ENCODE data around the gene BRSK2.

Gene BRSK2

GRCh38 chr11:1455032-1455762 is 65.5 kb downstream of the BRSK2 start:
- DNase-seq = no peak

- no peak for DNase-seq
Measured at GRCh38 chr11:1455763-1456060, 66.0 kb downstream of the BRSK2 start.

DNA sequence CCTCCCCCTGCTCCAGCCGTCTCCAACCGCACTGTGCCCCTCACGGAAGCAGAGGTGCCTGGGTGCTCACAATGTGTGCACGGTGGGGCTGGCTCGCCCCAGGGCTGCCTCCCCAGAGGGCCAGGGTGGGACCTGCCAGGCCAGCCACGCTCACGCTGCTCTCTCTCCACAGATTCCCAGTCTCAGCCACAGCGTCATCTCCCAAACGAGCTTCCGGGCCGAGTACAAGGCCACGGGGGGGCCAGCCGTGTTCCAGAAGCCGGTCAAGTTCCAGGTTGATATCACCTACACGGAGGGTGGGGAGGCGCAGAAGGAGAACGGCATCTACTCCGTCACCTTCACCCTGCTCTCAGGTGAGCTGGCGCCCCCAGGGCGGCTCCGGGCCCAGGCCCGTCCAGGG is 66.4 kb downstream of the BRSK2 start:
- DNase-seq = no peak

GRCh38 chr11:1456596-1457325 is 67.0 kb downstream of the BRSK2 start:
- no peak for DNase-seq

DNA sequence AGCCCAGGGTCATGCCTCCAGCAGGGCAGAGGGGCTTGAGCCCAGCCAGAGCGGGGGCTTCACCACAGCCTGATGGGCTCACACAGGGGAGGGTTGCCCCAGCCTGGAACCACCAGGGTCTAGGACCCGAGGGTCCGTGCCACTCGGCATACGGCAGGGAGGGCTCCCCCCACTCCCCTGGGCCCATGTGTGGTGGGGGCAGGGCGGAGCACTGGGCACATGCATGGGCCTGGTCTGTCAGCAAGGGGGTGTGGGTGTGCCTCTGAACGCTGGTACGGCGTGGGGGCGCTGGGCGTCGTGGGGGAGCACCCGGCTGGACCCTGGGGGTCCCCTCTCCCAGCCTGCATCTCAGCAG is 67.6 kb downstream of the BRSK2 start:
- DNase-seq = no peak

DNA sequence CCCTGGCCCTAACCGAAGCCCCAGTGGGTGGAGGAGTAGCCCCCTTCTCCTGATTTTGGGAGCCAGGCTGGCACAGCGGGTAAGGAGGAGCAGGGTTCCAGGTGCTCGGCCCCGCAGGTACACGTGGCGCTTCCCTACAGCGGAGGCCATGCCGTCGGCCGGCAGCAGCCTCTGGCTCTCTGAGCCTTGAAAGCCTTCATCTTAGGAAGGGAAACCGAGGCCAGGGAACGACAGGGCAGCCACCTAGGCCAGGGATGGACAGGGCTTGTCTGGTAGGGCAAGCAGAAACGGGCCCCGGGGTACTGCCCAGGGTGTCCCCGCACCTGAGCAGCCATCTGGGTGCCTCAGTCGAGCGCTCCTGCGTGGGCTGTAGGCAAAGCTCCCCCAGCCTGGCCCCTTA is 68.1 kb downstream of the BRSK2 start:
- DNase-seq = no peak

DNA sequence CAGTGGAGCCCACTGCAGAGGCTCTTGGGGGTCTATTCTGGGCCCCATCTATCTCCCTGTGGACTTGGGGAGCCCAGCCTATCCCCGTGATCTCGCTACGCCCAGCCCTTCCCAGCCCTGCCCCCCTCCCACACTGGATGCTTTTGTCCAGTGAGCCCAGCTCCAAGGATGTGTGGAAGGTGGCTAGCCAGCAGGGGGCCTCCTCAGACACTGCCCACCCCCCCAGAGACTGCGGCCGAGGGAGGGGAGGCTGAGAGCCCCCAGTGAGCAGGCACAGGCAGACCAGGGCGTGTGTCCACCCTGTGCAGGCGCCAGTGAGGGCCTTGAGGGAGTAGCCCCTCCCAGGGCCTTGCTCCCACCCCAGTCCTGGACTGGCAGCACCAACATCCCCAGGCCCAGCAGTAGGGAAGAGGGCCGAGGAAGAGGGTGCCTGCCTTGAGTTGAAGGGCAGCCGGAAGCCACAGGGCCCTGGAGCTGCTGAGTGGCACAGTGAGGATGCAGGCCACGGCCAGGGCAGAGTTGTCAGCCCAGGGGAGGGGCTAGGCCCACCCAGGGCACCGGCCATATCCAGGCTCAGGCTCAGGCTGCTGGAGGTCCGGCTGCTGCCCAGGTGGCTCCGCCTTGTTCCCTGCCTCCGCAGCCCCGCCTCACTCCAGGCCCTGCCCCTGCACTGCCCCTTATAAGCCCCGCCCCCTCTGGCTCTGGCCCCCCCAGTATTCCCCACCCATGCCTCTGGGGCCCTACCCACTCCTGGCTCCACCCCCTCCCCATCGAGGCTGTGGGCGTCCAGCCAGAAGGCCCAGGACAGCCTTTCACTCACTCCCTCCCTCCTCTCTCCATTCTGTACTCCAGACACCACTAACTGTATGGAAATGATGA is 68.8 kb downstream of the BRSK2 start:
- no peak for DNase-seq

DNA sequence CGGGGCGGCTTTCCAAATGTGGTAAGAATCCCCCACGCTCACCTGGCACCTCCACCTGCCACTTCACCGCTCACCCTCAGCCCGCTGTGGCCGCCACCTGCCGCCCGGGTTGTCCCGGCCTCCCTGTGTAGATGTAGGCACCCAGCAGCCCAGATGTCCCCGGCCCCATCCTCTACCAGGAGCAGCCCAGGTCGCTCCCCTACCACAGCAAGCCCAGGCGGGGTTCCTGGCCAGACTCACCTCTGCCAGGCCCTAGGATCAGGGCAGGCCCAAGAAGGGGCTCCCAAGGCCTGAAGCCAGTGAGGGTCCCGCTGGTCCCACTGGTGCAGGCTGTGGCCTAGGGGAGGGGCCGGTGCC is 69.5 kb downstream of the BRSK2 start:
- DNase-seq = no peak

- DNase-seq = no peak
Measured at GRCh38 chr11:1459764-1460395, 70.1 kb downstream of the BRSK2 start.

DNA sequence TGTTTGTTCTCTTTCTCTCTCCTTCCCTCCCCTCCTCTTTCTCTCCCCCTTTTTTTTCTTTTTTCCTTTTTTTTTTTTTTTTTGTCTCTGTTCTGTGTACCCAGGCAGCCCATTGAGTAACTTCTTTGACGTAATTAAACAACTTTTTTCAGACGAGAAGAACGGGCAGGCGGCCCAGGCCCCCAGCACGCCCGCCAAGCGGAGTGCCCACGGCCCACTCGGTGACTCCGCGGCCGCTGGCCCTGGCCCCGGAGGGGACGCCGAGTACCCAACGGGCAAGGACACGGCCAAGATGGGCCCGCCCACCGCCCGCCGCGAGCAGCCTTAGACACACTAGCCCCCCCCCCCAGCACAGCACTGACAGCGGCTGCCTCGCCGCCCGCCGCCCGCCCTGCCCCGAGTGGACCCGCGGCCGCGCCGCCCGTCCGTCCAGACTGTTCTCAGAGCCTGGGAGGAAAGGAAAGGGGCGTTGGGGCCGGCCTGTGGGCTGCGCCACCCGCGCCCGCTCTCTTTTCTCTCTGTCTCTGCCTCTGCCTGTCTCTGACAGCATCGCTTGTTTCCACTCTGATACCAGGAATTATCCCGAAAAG is 70.8 kb downstream of the BRSK2 start:
- DNase-seq = no peak

DNA sequence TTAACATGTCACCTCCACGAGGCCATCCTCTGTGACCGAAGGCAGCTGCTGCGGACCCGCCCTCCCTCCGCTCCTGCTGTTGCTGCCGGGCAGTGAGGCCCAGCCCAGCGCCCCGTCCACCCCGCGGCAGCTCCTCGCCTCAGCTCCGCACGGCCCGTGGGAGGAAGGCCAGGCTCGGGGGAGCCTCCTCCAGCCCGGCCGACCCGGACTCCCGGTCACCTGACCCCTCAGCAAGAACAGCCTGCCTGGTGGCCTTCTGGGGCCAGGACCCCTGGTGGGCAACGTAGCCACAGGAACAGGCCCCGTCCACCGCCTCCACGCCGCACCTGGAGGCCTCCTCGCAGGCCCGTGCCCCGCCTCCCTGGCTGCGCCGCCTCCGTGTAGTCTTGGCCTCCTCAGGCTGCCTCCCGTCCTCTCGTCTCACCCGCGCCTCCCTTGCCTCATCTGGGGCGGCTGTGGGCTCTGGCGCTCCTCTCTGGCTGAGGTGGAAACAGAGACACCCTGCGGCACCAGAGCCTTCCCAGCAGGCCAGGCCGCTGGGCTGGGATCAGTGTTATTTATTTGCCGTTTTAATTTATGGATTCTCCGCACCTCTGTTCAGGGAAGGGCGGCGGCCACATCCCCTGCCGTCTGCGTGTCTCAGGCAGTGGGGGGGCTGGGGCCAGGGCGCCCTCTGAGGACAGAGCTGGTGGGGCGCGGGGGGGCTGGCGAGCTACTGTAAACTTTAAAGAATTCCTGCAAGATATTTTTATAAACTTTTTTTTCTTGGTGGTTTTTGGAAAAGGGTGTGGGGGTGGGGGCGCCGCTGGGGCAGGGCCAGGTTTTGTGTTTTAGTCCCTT is 71.5 kb downstream of the BRSK2 start:
- DNase-seq = no peak

DNA sequence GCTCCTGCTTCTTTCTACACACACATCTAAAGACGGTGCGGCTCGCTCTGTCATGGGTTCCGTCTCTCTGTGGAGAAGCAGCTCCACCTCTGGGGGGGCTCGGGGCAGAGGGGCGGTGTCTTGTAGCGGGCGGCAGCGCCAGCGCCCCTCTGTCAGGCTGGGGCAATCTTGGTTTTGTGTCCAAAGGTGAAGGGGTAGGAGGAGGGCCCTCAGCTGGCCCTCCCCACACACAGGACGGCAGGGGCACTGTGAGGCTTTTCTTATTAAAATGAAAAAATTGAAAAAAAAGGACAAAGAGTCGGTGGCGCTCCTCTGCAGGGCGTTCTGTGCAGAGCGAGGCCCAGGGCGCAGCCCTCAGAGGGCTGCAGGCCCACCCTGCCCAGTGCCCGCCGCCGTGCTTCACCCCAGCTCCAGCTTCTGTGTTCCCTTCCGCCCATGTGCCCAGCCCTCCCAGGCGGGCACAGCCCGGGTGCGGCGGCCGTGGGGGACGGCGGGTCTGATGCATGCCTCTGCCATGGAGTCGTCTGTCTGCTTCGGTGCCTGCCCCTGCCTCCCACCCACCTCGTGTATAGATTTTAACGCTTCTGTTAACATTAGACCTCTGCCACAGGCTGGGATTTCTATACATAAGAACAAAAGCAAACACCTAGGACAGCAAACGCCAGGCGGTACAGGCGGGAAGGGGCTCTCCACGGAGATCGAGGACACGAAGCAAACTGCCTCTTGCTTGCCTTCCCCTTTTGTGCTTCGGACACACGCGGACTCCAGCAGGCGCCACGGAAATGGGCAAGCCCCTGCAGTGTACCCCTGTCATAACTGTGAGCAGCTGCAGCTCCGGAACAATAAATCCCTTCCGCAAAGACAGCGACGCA is 72.3 kb downstream of the BRSK2 start:
- DNase-seq = no peak

DNA sequence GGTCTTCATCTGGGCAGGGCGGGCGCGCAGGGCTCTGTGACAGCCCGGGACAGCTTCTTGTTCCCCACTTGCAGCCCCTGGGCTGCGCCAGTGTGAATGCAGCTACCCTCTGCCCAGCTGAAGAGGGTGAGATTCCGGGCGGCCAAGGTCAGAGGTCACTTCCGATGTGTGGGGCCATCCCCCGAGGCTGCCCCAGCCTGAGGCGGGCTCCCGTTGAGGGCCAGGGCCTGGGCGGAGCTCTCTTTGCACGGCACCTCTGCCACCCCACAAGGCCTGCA is 72.9 kb downstream of the BRSK2 start:
- no peak for DNase-seq

GRCh38 chr11:1463056-1463455 is 73.3 kb downstream of the BRSK2 start:
- DNase-seq = no peak

DNA sequence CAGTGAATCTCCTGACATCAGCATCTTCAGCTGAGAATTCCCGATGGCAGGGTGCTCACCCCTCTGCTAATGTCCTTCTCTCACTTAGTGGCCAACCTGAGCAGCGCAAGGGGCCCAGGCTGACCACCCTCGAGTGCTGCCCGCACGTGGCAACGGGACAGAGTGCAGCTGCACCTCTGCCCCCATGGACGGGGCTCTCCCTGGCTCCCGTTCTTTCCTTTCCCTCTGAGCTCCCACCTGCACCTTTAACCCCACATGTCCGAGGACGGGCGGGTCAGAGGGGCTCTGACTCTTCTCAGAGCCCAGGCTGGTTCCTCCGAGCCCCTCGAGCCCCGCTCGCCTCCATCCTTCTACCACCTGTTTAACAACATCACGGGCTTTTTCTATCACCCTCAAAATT is 77.0 kb downstream of the BRSK2 start:
- DNase-seq = no peak

- DNase-seq = no peak
Measured at GRCh38 chr11:1467270-1467669, 77.5 kb downstream of the BRSK2 start.

DNA sequence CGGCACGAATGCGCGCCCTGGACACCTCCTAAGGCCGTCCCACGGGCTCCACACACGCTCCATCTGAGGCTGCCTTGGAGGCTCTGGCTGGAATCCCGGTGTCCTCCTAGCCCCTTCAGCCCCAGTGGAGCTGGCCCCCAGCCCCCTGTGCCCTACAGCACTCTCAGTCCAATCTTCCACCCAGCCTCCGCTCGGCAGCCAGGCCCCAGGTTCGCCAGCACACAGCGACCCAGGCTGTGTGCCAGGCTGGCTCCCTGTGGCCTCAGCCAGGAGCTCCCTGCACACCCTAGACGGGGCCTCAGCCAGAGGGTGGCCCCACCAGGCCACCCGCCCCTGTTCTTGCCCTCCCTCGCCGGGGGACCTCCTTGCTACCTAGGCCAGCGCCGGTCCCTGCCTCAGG is 78.3 kb downstream of the BRSK2 start:
- DNase-seq = no peak

GRCh38 chr11:1468473-1469066 is 78.8 kb downstream of the BRSK2 start:
- DNase-seq = no peak

GRCh38 chr11:1469287-1469910 is 79.7 kb downstream of the BRSK2 start:
- DNase-seq = no peak

- DNase-seq = no peak
Measured at GRCh38 chr11:1469911-1470680, 80.4 kb downstream of the BRSK2 start.

Measured in activated CD8-positive, alpha-beta memory T cell treated with anti-CD3 and anti-CD28 coated beads for 24 hours (primary cell).